WTC11 (cell line): ENCODE results near the gene HOXB3.

Experiments
- CTCF ChIP-seq: fragments of 200-600 bp; IDR thresholded peaks from 2 replicates; pipeline ENCODE4 v1.8.0; 2022; ENCODE audit warnings: antibody characterized with exemption
- ZNF232 ChIP-seq: sonication (generic); formaldehyde crosslinking; IDR thresholded peaks from 2 replicates; pipeline ENCODE4 v1.8.0; 2022; ENCODE audit warnings: mild to moderate bottlenecking, missing genetic modification reagents
- ZNF416 ChIP-seq: fragments of 250-450 bp; sonication (Bioruptor Pico); IDR thresholded peaks from 2 replicates; pipeline ENCODE4 v1.9.0; 2021; ENCODE audit warnings: mild to moderate bottlenecking, inconsistent platforms
- TF ChIP-seq, protein P1 (sequence below): fragments of 250-450 bp; sonication (Bioruptor Pico); IDR thresholded peaks from 2 replicates; pipeline ENCODE4 v1.9.0; 2021; ENCODE audit warnings: mild to moderate bottlenecking, borderline replicate concordance
- TF ChIP-seq, protein P2 (sequence below): sonication (generic); formaldehyde crosslinking; IDR thresholded peaks from 2 replicates; pipeline ENCODE4 v1.8.1; 2022; ENCODE audit warnings: low read depth, missing genetic modification reagents, borderline replicate concordance
- TF ChIP-seq, protein P3 (sequence below): sonication (generic); formaldehyde crosslinking; IDR thresholded peaks from 2 replicates; pipeline ENCODE4 v1.8.0; 2023; ENCODE audit warnings: missing genetic modification reagents, mild to moderate bottlenecking, borderline replicate concordance

DNA sequence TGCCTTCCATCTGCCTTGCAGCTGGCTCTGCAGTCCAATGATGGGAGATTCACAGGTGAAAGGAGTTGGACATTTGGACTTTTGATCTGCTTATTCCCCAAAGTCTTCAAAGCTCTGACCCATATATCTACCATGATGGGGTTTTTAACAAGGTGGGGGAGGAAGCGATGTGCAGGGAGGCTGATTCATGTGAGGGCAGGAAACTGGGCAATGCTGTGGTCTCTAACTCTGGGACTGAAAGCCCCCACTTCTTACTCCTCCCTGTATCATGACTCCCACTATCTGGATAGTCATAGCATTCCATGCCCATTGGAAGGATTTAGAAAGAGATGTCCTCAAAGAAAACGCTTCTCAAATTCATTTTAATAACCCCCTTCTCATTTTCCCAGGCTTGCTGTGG, 75.6 kb downstream of the HOXB3 start:
- TF ChIP-seq ZNF416 (no peak), CTCF (no peak), ZNF232 (no peak)
- TF ChIP-seq, protein P1, sequence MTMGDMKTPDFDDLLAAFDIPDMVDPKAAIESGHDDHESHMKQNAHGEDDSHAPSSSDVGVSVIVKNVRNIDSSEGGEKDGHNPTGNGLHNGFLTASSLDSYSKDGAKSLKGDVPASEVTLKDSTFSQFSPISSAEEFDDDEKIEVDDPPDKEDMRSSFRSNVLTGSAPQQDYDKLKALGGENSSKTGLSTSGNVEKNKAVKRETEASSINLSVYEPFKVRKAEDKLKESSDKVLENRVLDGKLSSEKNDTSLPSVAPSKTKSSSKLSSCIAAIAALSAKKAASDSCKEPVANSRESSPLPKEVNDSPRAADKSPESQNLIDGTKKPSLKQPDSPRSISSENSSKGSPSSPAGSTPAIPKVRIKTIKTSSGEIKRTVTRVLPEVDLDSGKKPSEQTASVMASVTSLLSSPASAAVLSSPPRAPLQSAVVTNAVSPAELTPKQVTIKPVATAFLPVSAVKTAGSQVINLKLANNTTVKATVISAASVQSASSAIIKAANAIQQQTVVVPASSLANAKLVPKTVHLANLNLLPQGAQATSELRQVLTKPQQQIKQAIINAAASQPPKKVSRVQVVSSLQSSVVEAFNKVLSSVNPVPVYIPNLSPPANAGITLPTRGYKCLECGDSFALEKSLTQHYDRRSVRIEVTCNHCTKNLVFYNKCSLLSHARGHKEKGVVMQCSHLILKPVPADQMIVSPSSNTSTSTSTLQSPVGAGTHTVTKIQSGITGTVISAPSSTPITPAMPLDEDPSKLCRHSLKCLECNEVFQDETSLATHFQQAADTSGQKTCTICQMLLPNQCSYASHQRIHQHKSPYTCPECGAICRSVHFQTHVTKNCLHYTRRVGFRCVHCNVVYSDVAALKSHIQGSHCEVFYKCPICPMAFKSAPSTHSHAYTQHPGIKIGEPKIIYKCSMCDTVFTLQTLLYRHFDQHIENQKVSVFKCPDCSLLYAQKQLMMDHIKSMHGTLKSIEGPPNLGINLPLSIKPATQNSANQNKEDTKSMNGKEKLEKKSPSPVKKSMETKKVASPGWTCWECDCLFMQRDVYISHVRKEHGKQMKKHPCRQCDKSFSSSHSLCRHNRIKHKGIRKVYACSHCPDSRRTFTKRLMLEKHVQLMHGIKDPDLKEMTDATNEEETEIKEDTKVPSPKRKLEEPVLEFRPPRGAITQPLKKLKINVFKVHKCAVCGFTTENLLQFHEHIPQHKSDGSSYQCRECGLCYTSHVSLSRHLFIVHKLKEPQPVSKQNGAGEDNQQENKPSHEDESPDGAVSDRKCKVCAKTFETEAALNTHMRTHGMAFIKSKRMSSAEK (CRISPR knock-in tag) = no peak
- TF ChIP-seq, protein P2, sequence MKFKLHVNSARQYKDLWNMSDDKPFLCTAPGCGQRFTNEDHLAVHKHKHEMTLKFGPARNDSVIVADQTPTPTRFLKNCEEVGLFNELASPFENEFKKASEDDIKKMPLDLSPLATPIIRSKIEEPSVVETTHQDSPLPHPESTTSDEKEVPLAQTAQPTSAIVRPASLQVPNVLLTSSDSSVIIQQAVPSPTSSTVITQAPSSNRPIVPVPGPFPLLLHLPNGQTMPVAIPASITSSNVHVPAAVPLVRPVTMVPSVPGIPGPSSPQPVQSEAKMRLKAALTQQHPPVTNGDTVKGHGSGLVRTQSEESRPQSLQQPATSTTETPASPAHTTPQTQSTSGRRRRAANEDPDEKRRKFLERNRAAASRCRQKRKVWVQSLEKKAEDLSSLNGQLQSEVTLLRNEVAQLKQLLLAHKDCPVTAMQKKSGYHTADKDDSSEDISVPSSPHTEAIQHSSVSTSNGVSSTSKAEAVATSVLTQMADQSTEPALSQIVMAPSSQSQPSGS = no peak
- TF ChIP-seq, protein P3, sequence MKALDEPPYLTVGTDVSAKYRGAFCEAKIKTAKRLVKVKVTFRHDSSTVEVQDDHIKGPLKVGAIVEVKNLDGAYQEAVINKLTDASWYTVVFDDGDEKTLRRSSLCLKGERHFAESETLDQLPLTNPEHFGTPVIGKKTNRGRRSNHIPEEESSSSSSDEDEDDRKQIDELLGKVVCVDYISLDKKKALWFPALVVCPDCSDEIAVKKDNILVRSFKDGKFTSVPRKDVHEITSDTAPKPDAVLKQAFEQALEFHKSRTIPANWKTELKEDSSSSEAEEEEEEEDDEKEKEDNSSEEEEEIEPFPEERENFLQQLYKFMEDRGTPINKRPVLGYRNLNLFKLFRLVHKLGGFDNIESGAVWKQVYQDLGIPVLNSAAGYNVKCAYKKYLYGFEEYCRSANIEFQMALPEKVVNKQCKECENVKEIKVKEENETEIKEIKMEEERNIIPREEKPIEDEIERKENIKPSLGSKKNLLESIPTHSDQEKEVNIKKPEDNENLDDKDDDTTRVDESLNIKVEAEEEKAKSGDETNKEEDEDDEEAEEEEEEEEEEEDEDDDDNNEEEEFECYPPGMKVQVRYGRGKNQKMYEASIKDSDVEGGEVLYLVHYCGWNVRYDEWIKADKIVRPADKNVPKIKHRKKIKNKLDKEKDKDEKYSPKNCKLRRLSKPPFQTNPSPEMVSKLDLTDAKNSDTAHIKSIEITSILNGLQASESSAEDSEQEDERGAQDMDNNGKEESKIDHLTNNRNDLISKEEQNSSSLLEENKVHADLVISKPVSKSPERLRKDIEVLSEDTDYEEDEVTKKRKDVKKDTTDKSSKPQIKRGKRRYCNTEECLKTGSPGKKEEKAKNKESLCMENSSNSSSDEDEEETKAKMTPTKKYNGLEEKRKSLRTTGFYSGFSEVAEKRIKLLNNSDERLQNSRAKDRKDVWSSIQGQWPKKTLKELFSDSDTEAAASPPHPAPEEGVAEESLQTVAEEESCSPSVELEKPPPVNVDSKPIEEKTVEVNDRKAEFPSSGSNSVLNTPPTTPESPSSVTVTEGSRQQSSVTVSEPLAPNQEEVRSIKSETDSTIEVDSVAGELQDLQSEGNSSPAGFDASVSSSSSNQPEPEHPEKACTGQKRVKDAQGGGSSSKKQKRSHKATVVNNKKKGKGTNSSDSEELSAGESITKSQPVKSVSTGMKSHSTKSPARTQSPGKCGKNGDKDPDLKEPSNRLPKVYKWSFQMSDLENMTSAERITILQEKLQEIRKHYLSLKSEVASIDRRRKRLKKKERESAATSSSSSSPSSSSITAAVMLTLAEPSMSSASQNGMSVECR (CRISPR knock-in tag) = no peak
